ENCODE results near the gene PTPRM.

- TF ChIP-seq, protein P1, sequence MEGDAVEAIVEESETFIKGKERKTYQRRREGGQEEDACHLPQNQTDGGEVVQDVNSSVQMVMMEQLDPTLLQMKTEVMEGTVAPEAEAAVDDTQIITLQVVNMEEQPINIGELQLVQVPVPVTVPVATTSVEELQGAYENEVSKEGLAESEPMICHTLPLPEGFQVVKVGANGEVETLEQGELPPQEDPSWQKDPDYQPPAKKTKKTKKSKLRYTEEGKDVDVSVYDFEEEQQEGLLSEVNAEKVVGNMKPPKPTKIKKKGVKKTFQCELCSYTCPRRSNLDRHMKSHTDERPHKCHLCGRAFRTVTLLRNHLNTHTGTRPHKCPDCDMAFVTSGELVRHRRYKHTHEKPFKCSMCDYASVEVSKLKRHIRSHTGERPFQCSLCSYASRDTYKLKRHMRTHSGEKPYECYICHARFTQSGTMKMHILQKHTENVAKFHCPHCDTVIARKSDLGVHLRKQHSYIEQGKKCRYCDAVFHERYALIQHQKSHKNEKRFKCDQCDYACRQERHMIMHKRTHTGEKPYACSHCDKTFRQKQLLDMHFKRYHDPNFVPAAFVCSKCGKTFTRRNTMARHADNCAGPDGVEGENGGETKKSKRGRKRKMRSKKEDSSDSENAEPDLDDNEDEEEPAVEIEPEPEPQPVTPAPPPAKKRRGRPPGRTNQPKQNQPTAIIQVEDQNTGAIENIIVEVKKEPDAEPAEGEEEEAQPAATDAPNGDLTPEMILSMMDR (IDR thresholded peaks at IDR 0.05; ENCODE audit: low read depth, low read length, poor library complexity, severe bottlenecking) = no peak
- TF ChIP-seq EZH2phosphoT487 (IDR thresholded peaks at IDR 0.05; ENCODE audit: borderline replicate concordance, low read length) = no peak
Measured at GRCh38 chr18:7600036-7600435, 32.9 kb downstream of the PTPRM start.
